Measurements from ENCODE around the gene GRM4.

GRM4 gene

DNA sequence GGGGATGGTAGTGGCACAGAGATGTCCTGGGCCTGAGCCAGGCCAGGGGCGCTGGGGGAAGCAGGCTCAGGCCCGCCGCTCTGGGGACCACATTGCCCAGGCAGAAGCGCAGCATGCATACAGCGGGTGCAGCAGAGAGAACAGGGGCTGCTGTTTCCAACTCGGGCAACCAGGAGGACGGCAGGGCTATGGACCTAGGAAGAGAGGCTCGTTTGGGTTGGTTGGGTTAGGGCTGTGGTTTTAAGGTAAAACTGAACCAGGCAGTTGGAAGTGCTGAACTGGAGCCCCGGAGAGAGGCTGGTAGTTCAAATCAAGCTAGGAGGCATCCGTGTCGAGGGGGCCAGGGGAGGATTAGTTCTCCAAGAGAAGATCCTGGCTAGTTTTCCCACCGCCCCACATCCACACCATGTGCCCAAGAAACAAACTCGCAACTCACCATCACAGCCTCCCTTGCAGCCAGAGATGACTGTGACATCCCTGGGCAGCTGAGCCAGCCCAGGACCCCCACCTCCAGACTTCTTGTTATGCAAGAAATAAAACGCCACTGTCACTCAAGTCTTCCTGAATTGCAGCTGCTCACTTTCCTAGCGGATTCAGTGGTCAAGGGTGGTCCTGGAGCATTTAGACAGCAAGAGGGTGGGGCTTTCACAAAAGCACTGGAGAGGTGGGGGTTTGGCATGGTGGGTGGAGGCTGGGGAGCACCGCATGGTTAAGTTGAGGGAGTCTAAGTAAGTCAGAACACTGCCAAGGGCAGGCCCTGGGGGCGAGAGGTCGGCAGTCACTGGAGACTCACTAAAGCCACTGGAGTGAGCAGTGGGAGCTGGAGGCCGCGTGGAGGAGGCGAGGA, 161.2 kb downstream of the GRM4 start:
- peaks cover 18% of the 10 kb centered on the region for H3K27me3 Mint-ChIP-seq
- H3K4me1 Mint-ChIP-seq: peaks cover 4% of the 10 kb centered on the region
- no peaks in the 10 kb centered on the region for H3K9me3 Mint-ChIP-seq
- CTCF ChIA-PET: interaction anchor here (0.8 kb wide), 1 partner anchor 134 kb away, joined by 3 read pairs; no protein-coding TSS in a partner anchor
- no peaks in the 10 kb centered on the region for H3K36me3 Mint-ChIP-seq
- no peak overlapping the region for H3K4me3 Mint-ChIP-seq
- H3K27ac Mint-ChIP-seq: no peak overlapping the region
- DNase-seq: no peak

DNA sequence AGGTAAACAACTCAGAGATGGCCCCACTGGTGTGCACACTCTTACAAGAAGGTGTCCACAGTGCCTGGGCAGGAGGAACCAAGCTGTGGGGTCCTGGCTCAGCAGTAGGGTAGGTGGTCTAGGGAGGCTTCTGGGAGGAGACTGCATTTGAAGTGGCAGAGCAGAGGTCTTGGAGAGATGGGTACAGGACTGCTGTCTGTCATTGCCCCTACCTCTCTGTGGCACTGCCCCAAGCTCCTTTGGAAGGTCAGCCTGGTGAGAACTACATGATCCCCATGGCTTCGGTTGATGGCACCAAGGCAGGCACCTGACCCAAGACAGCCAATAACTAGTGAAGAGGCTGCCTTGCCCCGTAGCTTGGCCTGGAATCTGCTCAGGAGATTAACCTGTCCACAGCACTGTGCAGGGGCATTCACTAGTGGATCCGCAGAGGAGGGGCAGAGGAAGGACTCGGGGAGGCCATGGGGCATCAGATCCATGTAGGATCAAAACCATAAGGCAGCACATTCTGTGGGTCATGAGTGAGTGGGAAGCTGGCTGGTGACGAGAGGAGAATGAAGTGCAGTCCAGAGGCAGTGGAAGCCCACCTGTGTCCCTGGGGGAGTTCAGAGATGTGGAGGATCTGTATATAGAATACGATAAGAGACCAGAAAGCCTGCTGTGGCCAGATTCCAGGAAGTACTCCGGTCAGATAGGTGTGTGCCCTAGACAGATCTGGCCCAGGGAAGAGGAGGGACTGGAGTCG, 162.0 kb downstream of the GRM4 start:
- no peak for DNase-seq
- Mint-ChIP-seq H3K27ac (no peak overlapping the region), H3K4me3 (no peak overlapping the region), H3K9me3 (no peaks in the 10 kb centered on the region), H3K4me1 (peaks cover 4% of the 10 kb centered on the region), H3K27me3 (peaks cover 22% of the 10 kb centered on the region), H3K36me3 (no peaks in the 10 kb centered on the region)
- CTCF ChIA-PET: interaction anchor here (0.8 to 1.3 kb wide), 3 partner anchors 10 to 133 kb away, joined by 3 read pairs; no protein-coding TSS in a partner anchor

DNA sequence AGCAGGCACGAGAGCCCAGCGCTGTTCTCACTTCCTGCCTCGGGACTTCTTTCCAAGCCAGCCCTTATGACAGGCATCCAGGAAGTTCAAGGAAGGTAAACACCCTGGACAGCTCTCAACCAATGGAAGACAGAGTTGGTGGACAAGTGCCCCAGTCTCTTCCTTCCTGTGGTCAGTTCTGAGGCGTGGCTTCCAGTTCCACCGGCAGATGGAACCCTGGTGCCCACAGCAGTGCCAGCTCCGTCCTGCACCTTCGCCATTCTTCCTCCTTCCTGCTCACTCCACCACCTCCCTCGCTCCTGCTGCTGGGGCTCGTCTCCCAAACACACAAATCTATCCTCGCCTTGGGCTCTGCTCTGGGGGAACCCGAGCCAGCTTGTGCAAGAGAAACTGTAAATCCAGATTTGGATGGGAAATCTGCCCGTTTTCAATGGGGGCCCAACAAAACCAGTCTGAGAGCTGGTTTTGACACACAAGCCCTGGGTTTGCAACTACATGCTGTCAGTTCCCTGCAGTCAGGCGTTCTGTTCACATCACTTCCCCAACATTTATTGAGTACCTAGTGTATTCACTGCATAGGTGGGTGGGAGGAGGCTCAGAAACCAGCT, 162.7 kb downstream of the GRM4 start:
- peaks cover 22% of the 10 kb centered on the region for H3K27me3 Mint-ChIP-seq
- no peaks in the 10 kb centered on the region for H3K9me3 Mint-ChIP-seq
- no peak overlapping the region for H3K27ac Mint-ChIP-seq
- DNase-seq: no peak
- H3K36me3 Mint-ChIP-seq: no peaks in the 10 kb centered on the region
- peaks cover 4% of the 10 kb centered on the region for H3K4me1 Mint-ChIP-seq
- CTCF ChIA-PET: interaction anchor here (0.9 to 1.3 kb wide), 3 partner anchors 10 to 72 kb away, joined by 3 to 4 read pairs (median 3); no protein-coding TSS in a partner anchor
- H3K4me3 Mint-ChIP-seq: no peak overlapping the region

DNA sequence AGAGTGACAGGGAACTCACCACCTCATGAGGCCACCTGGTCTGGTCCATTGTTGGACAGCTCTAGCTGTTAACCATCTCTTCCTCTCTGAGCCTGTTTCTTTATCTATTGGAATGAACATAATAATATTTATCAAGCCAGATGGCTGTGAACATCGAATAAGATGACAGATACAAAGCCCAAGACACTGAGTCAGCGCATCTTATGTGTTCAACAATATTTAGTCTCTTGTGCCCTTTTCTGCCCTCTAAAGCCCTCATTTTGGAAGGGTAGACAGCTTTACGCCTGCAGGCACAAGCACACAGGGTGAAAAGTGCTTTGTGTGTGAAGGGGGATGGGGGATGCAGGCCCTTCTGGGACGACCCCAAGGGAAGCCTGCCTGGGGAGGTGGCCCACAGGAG, 164.0 kb downstream of the GRM4 start:
- Mint-ChIP-seq H3K4me3 (no peak overlapping the region), H3K27ac (no peak overlapping the region), H3K4me1 (peaks cover 4% of the 10 kb centered on the region), H3K27me3 (peaks cover 34% of the 10 kb centered on the region), H3K9me3 (no peaks in the 10 kb centered on the region), H3K36me3 (no peaks in the 10 kb centered on the region)
- no peak for DNase-seq
- CTCF ChIA-PET: interaction anchor here (1.4 kb wide), 1 partner anchor 13 kb away, joined by 3 read pairs; no protein-coding TSS in a partner anchor

DNA sequence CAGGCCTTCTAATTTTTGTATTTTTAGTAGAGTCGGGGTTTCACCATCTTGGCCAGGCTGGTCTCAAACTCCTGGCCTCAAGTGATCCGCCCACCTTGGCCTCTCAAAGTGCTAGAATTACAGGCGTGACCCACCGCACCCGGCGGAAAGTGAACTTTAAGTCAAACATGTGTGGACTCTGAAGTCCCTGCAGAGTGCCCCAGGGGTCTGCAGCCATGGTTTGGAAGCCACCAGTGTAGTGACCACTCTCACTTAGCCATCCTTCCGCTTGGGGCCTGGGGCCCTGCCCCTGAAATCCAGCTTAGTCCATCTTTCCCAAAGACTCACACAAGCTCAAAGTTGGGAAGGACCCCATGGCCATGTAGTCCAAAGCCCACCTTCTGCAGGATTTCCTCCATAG, 164.5 kb downstream of the GRM4 start:
- no peaks in the 10 kb centered on the region for H3K9me3 Mint-ChIP-seq
- DNase-seq: no peak
- peaks cover 38% of the 10 kb centered on the region for H3K27me3 Mint-ChIP-seq
- no peak overlapping the region for H3K4me3 Mint-ChIP-seq
- CTCF ChIA-PET: interaction anchor here (1.4 kb wide), 1 partner anchor 12 kb away, joined by 3 read pairs; no protein-coding TSS in a partner anchor
- no peak overlapping the region for H3K27ac Mint-ChIP-seq
- no peaks in the 10 kb centered on the region for H3K36me3 Mint-ChIP-seq
- H3K4me1 Mint-ChIP-seq: peaks cover 4% of the 10 kb centered on the region

DNA sequence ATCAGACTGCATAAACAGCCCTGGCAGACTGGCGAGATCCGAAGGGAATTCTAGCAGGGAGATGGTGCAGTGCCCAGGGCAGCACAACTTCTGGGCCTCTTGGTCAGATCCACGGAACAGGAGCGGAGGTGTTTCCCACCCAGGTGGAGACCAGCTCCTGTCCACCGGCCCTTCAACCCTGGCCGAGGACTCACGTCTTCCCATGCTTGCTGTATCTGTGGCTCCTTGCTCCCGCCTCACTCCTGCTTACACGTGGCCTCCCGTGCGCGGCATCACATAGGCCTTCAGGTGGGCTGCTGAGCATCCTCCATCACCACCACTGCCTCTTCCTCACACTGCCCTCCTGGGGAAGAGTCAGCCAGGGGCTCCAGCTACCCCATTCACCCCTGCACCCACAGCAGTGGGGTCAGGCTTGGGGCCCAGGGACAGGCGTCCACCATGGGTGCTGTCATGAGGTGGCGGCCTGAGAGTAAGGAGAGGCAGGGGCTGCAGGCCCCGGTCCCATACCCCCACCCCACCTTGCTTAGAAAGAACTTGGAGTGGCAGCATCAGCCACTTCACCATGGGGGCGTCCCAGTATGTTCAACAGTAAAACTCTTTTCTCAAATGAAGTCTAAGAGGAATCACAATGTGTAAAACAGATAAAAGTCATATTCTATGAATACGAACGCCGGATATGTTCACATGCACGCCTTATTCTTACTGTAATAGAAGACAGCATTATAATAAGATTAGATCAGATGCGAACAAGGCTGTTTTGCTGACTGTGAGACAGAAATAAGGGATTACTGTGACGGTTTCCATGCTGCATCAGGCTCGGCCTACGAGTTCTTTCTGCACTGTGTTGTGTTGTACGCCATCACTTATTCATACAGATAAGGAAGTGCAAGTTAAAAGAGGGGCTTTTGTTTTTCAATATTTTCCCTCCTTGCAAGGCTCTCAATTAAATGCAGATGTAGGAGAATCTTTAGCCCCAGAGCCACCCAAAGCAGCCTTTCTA, 165.4 kb downstream of the GRM4 start:
- CTCF ChIA-PET: no interaction called here
- no peak overlapping the region for H3K4me3 Mint-ChIP-seq

DNA sequence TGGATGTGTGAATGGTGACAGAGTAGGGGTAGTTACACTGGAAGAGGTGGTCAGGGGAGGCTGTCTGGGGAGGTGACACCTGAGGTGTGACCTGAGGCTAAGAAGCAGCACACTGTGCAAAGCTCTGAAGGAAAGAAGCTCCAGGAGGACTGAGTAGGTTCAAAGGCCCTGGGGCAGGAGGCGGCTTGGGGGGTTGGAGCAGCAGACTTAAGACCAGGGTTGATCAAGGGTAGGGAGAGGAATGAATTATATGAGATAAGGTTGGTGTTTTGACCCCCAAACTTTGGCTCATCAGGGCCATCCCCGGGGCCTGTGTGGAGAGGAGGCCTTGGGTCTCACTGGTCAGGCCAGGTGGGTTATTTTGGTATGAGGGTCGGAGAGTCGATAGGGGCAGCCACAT, 166.1 kb downstream of the GRM4 start:
- Mint-ChIP-seq H3K27me3 (peaks cover 46% of the 10 kb centered on the region), H3K9me3 (no peaks in the 10 kb centered on the region), H3K4me3 (no peak overlapping the region), H3K4me1 (peaks cover 4% of the 10 kb centered on the region), H3K27ac (no peak overlapping the region), H3K36me3 (no peaks in the 10 kb centered on the region)
- no peak for DNase-seq
- CTCF ChIA-PET: no interaction called here

More for the DNA sequence above, 165.4 kb downstream of the GRM4 start:
- no peaks in the 10 kb centered on the region for H3K36me3 Mint-ChIP-seq
- H3K27me3 Mint-ChIP-seq: peaks cover 46% of the 10 kb centered on the region
- no peak for DNase-seq
- H3K4me1 Mint-ChIP-seq: peaks cover 4% of the 10 kb centered on the region
- H3K9me3 Mint-ChIP-seq: no peaks in the 10 kb centered on the region
- H3K27ac Mint-ChIP-seq: no peak overlapping the region

DNA sequence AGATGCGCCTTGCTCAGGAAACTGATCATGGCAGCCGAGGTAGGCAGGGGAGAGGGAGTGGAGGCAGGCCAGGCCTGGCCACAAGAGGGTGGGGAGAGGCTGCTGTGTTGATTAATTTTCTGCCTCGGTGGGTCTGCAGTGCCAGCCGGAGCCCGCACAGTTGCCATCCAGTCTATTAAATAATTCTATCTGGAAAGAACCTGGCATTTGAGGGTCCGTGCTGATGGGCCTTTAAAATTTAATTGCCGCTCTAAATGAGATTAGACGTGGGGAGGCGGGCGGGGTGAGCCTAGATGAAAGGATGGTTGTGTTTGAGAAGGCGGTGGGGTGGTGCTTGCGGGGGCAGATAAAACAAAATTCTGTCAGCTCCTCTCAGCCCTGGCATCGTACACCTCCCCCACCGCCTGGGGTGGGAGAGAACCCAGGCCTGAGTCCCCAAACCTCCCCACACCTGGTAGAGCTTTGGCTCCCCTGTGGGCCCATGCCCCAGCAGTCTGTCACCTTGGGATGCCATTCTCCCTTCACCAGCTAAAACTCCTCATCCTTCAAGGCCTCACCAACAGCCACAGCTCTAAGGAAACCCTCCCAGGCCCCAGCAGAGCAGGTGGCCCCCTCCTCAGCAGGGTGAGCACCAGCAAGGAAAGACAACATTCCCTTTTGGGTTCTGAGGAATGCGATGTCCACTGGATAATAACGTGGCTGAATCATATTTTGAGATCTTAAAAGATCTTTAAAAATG, 167.3 kb downstream of the GRM4 start:
- peaks cover 57% of the 10 kb centered on the region for H3K27me3 Mint-ChIP-seq
- H3K4me3 Mint-ChIP-seq: no peak overlapping the region
- H3K36me3 Mint-ChIP-seq: no peaks in the 10 kb centered on the region
- CTCF ChIA-PET: interaction anchor here (0.8 kb wide), 1 partner anchor 49 kb away, joined by 3 read pairs; no protein-coding TSS in a partner anchor
- H3K27ac Mint-ChIP-seq: no peak overlapping the region
- no peaks in the 10 kb centered on the region for H3K9me3 Mint-ChIP-seq
- H3K4me1 Mint-ChIP-seq: peaks cover 4% of the 10 kb centered on the region
- DNase-seq: no peak

DNA sequence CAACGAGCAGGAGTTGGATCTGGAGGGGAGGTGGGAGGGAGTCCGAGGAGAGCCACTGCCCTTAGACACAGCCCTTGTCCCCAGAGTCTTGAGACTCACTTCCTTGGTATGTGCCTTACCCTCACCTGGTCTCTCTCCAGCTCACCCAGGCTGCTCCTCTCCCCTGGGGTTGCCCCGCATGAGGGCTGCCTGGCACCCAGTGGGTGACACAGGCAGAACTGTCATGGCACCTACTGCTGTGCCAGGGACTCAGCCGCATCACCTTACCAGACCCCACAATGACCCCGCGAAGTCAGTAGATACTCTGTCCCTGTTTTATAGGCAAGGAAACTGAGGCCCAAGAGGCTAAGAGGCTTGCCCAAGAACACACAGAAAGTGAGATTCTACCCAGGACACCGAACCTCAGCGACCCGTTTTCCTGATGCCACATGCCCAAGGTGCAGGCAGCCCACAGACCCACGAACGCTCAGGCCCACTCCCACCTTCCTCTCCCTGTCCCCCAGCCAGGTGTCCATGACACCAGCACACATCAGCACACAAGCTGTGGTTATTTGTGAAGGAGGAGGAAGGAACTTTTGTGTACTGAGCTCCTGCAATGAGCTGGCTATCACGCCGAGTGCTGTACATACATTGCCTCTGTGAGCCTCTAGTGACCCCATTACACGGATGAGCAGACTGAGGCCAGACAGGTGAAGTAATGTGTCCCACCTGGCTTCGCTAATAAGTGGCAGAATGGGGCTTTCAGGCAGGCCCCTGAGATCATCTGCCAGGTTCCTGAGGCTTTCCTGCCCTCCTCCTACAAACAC, 168.1 kb downstream of the GRM4 start:
- no peak for DNase-seq
- no peaks in the 10 kb centered on the region for H3K36me3 Mint-ChIP-seq
- H3K4me1 Mint-ChIP-seq: no peaks in the 10 kb centered on the region
- no peak overlapping the region for H3K4me3 Mint-ChIP-seq
- no peaks in the 10 kb centered on the region for H3K9me3 Mint-ChIP-seq
- H3K27ac Mint-ChIP-seq: no peak overlapping the region
- peaks cover 61% of the 10 kb centered on the region for H3K27me3 Mint-ChIP-seq
- CTCF ChIA-PET: no interaction called here

DNA sequence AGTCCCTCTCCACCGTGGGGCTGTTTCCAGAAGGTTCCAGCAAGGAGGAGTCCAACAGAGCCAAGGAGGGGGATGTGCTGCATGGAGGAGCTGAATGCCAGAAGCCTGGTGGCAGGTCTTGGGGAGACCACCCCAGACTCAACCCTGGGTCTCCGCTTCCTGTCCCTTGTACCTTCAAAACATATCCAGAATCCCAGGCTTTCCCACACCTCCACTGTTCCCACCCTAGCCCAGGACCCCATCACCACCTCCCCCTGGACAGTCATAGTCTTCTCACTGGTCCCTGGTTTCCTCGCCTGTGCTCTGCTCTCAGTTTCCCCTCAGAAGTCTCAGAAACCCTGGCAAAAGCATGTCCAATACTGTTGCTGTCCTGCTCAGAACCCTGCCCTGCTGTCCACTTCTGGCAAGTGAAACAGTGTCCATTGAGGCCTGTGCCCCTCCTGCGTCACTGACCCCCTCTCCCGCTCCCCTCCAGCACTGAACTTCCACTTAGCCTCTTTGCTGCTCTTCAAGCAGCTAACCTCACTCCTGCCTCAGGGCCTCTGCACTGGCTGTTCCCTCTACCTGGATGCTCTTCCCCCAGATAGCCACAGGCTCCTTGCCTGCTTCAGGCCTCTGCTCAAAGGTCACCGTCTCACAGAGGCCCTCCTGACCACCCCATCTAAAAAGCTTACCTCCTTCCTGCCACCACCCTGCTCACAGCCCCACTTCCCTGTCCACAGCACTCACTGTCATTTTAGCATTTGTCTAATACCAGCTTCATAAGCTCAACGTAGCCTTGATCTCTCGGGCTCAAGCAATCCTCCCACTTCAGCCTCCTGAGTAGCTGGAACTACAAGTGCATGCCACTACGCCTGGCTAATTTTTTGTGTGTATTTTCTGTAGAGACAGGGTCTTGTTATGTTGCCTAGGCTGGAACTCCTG, 169.2 kb downstream of the GRM4 start:
- Mint-ChIP-seq H3K27ac (no peak overlapping the region), H3K27me3 (peaks cover 71% of the 10 kb centered on the region), H3K4me1 (no peaks in the 10 kb centered on the region), H3K9me3 (peaks cover 2% of the 10 kb centered on the region), H3K4me3 (no peak overlapping the region), H3K36me3 (no peaks in the 10 kb centered on the region)
- CTCF ChIA-PET: no interaction called here
- DNase-seq: no peak

DNA sequence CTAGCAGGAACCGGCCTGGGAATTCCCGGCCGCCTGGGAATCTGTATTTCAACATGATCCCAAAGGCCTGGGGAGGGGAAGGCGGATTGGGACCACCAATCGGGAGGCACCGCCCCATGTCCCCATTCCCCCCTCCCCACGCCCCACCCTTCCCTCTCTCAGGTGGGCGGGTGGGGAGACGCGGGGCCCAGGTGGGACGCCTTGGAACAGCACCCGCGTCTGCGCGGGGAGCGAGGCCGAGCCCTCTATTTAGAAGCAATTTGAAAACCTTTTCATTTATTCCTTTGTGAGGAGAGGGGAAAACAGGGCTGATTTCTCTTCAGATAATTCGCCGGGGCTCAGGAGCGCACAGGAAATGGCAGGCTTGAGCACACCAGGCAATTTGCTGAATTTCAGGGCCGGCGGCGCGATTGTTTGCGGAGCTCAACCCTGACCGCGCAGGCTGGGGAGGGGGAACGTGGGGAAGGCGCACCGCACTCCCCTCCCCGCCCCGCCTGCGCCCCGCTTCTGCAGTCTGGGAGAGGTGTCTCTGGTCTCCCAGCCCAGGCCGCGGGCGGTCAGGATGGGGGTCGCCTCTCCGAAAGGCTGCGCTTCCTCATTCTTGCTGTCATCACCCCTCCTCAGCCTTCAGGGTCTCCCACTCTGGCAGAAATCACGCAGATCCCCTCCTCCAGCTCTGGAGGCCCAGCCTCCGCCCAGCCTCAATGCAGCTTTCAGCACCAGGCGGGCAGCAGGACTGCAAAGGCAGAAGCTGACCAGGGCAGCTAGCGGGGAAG, 170.0 kb downstream of the GRM4 start:
- Mint-ChIP-seq H3K27ac (no peak overlapping the region), H3K4me3 (no peak overlapping the region), H3K9me3 (peaks cover 2% of the 10 kb centered on the region), H3K4me1 (no peaks in the 10 kb centered on the region), H3K36me3 (no peaks in the 10 kb centered on the region), H3K27me3 (peaks cover 76% of the 10 kb centered on the region)
- no peak for DNase-seq
- CTCF ChIA-PET: no interaction called here
